Measurements from ENCODE around the gene ACTN1. TPM values are rescaled to one million over a fixed set of nuclear protein-coding genes. Genes with fewer than 3 reads are reported as not detected.
A peak's percentile ranks its signal among the peaks of the same experiment; 100 is the strongest.

Gene ACTN1
- total and polyA plus RNA-seq, 3 experiments from 2014 or later: 47.4 to 53.3 (median 52.7) TPM

GRCh38 chr14:68927956-68928675 lies 51.0 kb downstream of the ACTN1 start:
- Mint-ChIP-seq H3K4me3 (no peak overlapping the region), H3K27me3 (peaks cover 1 to 17% of the 10 kb centered on the region in 2 donors), H3K27ac (peak overlapping the region in 1 of 8 donors; percentile 37), H3K9me3 (peaks cover 5 to 18% (median 15%) of the 10 kb centered on the region in 5 donors), H3K36me3 (peaks cover 4 to 29% (median 7%) of the 10 kb centered on the region in 3 donors), H3K4me1 (peaks cover 0 to 8% (median 8%) of the 10 kb centered on the region in 3 donors)
- H3K4me1 ChIP-seq (ENCODE audit: insufficient read depth, low read length): peaks cover 41% of the 10 kb centered on the region
- no peaks in the 10 kb centered on the region for H3K27me3 ChIP-seq (ENCODE audit: insufficient read depth, low read length, poor library complexity, severe bottlenecking)
- no peaks in the 10 kb centered on the region for H3K36me3 ChIP-seq (ENCODE audit: insufficient read depth, low read length)
- ChIA-PET CTCF (interaction anchor here (1.1 to 1.3 kb wide), 2 partner anchors 11 to 31 kb away, joined by 3 read pairs; no protein-coding TSS in a partner anchor), POLR2A (no interaction called here)
- H3K4me3 ChIP-seq (ENCODE audit: low read length): peak overlapping the region; percentile 31
- peak in 1 of 5 donors; percentile 43 for DNase-seq
- H3K27ac ChIP-seq (ENCODE audit: low read depth, low read length): no peak overlapping the region
- H3K9me3 ChIP-seq (ENCODE audit: low read length): peaks cover 8% of the 10 kb centered on the region

- Mint-ChIP-seq H3K36me3 (peaks cover 4 to 29% (median 7%) of the 10 kb centered on the region in 3 donors), H3K27me3 (peaks cover 1 to 17% of the 10 kb centered on the region in 2 donors), H3K4me3 (no peak overlapping the region), H3K27ac (peak overlapping the region in 1 of 8 donors; percentile 47), H3K4me1 (peaks cover 0 to 8% (median 6%) of the 10 kb centered on the region in 3 donors), H3K9me3 (peaks cover 5 to 18% (median 15%) of the 10 kb centered on the region in 5 donors)
- H3K4me3 ChIP-seq (ENCODE audit: low read length): no peak overlapping the region
- H3K27ac ChIP-seq (ENCODE audit: low read depth, low read length): no peak overlapping the region
- ChIA-PET CTCF (interaction anchor here (1.1 to 1.3 kb wide), 2 partner anchors 30 to 83 kb away, joined by 3 read pairs; no protein-coding TSS in a partner anchor), POLR2A (no interaction called here)
- no peak for DNase-seq
- peaks cover 3% of the 10 kb centered on the region for H3K36me3 ChIP-seq (ENCODE audit: insufficient read depth, low read length)
- H3K27me3 ChIP-seq (ENCODE audit: insufficient read depth, low read length, poor library complexity, severe bottlenecking): no peaks in the 10 kb centered on the region
- peaks cover 8% of the 10 kb centered on the region for H3K9me3 ChIP-seq (ENCODE audit: low read length)
- peaks cover 48% of the 10 kb centered on the region for H3K4me1 ChIP-seq (ENCODE audit: insufficient read depth, low read length)
Measured at GRCh38 chr14:68927089-68927488, 52.0 kb downstream of the ACTN1 start.

DNA sequence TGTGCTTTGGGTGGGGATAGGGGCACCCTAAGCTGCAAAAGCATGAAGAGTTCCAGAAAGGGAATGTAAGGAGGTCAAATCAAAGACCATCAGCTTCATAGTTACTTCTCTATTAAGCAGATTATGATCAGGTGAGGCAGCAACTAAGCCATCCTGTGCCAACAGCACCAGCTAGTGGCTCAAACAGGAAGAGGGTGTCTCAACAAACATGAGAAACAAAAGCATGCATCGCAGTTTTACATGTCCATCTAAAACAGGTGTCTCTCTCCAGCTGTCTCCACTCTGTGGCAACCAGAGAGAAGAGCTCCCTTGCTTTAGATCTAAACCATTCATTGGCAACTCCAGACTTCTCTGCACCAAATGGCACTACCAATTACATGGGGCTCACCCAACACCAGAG lies 52.9 kb downstream of the ACTN1 start:
- no peak for DNase-seq
- Mint-ChIP-seq H3K4me1 (peaks cover 0 to 8% (median 6%) of the 10 kb centered on the region in 3 donors), H3K27ac (peak overlapping the region in 1 of 8 donors; percentile 4), H3K27me3 (peaks cover 1 to 17% of the 10 kb centered on the region in 2 donors), H3K36me3 (peaks cover 4 to 29% (median 7%) of the 10 kb centered on the region in 3 donors), H3K4me3 (no peak overlapping the region), H3K9me3 (peaks cover 5 to 18% (median 15%) of the 10 kb centered on the region in 5 donors)
- H3K9me3 ChIP-seq (ENCODE audit: low read length): peaks cover 8% of the 10 kb centered on the region
- no peaks in the 10 kb centered on the region for H3K27me3 ChIP-seq (ENCODE audit: insufficient read depth, low read length, poor library complexity, severe bottlenecking)
- H3K4me1 ChIP-seq (ENCODE audit: insufficient read depth, low read length): peaks cover 48% of the 10 kb centered on the region
- peaks cover 3% of the 10 kb centered on the region for H3K36me3 ChIP-seq (ENCODE audit: insufficient read depth, low read length)
- CTCF ChIA-PET: interaction anchor here (1.3 to 1.9 kb wide), 2 partner anchors 15 to 82 kb away, joined by 3 to 7 read pairs; no protein-coding TSS in a partner anchor
- no peak overlapping the region for H3K4me3 ChIP-seq (ENCODE audit: low read length)
- no peak overlapping the region for H3K27ac ChIP-seq (ENCODE audit: low read depth, low read length)
- POLR2A ChIA-PET: interaction anchor here (0.7 kb wide), 1 partner anchor 52 kb away, joined by 3 read pairs; no protein-coding TSS in a partner anchor

DNA sequence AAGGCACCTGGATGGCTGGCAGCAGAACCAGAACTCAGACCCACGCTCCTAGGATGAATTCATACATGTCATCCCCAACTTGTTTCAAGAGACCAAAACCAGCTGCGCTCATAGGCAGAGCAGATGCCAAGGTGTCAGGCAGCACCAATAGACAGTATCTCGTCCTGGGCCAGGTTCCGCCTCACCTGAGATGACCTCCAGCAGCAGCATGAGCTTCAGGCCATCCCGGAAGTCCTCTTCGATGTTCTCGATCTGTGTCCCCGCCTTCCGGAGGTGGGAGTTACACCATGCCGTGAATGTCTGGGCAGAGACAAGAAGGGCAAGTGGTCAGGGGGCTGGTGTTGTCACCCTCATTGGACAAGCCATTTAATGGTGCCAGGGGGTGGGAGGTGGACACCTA lies 53.7 kb downstream of the ACTN1 start:
- H3K4me1 Mint-ChIP-seq: peaks cover 0 to 8% (median 6%) of the 10 kb centered on the region in 3 donors
- DNase-seq: no peak
- H3K9me3 Mint-ChIP-seq: peaks cover 5 to 18% (median 15%) of the 10 kb centered on the region in 5 donors
- ChIA-PET POLR2A (interaction anchor here (0.7 kb wide), 1 partner anchor 997 kb away, joined by 8 read pairs; no protein-coding TSS in a partner anchor), CTCF (interaction anchor here (1.9 kb wide), 1 partner anchor 14 kb away, joined by 7 read pairs; no protein-coding TSS in a partner anchor)
- peaks cover 6 to 29% (median 7%) of the 10 kb centered on the region in 3 donors for H3K36me3 Mint-ChIP-seq
- H3K4me3 Mint-ChIP-seq: no peak overlapping the region
- no peak overlapping the region for H3K27ac ChIP-seq (ENCODE audit: low read depth, low read length)
- H3K27me3 ChIP-seq (ENCODE audit: insufficient read depth, low read length, poor library complexity, severe bottlenecking): no peaks in the 10 kb centered on the region
- H3K9me3 ChIP-seq (ENCODE audit: low read length): peaks cover 8% of the 10 kb centered on the region
- H3K4me1 ChIP-seq (ENCODE audit: insufficient read depth, low read length): peaks cover 48% of the 10 kb centered on the region
- H3K36me3 ChIP-seq (ENCODE audit: insufficient read depth, low read length): peaks cover 3% of the 10 kb centered on the region
- no peak overlapping the region for H3K4me3 ChIP-seq (ENCODE audit: low read length)
- H3K27ac Mint-ChIP-seq: no peak overlapping the region
- peaks cover 1 to 17% of the 10 kb centered on the region in 2 donors for H3K27me3 Mint-ChIP-seq

DNA sequence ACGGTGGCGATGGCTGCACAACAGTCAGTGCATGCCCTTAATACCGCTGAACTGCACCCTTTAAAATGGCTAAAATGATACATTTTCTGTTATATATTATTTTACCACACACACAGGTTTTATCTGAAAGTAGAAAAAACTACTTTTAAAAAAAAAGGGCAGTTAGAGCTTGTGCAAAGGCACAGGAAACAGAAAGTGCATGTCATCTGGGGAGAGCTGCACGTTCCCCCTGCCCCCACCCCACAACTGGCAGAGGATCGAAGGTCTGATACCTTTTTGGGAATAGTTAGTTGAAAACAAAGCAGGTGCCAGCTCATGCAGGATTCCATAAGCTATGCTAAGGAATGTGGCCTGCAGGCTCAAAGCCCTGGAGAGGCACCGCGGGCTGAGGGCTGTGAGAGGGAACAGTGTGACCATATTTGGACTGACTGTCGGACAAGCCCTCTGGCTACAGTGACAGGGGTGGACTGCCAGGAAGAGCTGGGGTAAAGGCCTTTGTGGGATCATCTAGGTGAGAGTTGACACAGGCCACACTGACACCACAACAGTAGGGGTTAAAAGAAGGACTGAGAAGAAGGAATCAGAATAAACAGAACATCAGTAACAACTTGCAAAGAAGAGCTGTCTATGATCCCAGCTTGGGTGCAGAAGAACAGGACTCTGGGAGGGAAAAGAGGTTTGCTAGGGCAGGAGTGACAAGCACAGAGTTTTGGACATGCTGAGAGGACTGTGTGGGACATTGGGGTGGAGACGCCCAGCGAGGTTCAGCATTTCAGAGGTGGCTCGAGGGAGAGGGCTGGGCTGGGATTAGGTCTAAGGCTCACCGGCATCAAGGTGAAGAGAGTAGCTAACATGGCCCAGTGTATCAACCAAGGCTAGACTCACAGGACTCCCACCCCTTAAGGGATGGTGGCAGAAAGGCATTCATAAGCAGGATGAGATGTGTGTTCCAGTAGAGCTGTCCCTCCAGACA lies 54.6 kb downstream of the ACTN1 start:
- Histone ChIP-seq H3K4me3 (ENCODE audit: low read length) (no peak overlapping the region), H3K36me3 (ENCODE audit: insufficient read depth, low read length) (peaks cover 10% of the 10 kb centered on the region), H3K27ac (ENCODE audit: low read depth, low read length) (no peak overlapping the region), H3K4me1 (ENCODE audit: insufficient read depth, low read length) (peaks cover 41% of the 10 kb centered on the region), H3K9me3 (ENCODE audit: low read length) (peaks cover 8% of the 10 kb centered on the region), H3K27me3 (ENCODE audit: insufficient read depth, low read length, poor library complexity, severe bottlenecking) (no peaks in the 10 kb centered on the region)
- peak in 1 of 5 donors; percentile 18 for DNase-seq
- Mint-ChIP-seq H3K27ac (no peak overlapping the region), H3K9me3 (peaks cover 5 to 18% (median 15%) of the 10 kb centered on the region in 5 donors), H3K27me3 (peaks cover 1 to 11% of the 10 kb centered on the region in 2 donors), H3K36me3 (peaks cover 6 to 29% (median 7%) of the 10 kb centered on the region in 3 donors), H3K4me1 (peaks cover 0 to 8% (median 6%) of the 10 kb centered on the region in 3 donors), H3K4me3 (no peak overlapping the region)
- ChIA-PET POLR2A (no interaction called here), CTCF (interaction anchor here (1.9 kb wide), 1 partner anchor 13 kb away, joined by 7 read pairs; no protein-coding TSS in a partner anchor)

DNA sequence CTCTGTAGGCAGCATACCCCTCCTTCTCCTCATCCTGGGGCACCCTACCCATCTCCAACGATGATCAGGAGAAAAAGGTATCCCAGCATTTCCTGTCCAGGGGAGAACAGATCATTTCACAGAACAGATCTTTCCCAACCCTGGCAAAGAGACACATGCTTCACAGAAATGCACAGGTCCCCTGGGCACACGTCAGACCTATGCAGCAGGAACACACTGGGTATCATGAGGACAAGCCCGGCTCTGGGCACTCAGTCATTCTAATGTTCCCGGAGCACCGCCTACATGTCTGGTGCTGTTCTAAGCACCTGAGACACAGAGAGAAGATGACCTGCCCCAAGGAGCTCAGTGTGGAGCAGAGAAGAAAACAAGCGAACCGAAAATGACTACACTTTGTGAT lies 56.2 kb downstream of the ACTN1 start:
- Histone ChIP-seq H3K27me3 (ENCODE audit: insufficient read depth, low read length, poor library complexity, severe bottlenecking) (no peaks in the 10 kb centered on the region), H3K4me1 (ENCODE audit: insufficient read depth, low read length) (peaks cover 35% of the 10 kb centered on the region), H3K9me3 (ENCODE audit: low read length) (peaks cover 8% of the 10 kb centered on the region), H3K4me3 (ENCODE audit: low read length) (no peak overlapping the region), H3K36me3 (ENCODE audit: insufficient read depth, low read length) (peaks cover 12% of the 10 kb centered on the region), H3K27ac (ENCODE audit: low read depth, low read length) (no peak overlapping the region)
- H3K4me1 Mint-ChIP-seq: peaks cover 0 to 4% (median 0%) of the 10 kb centered on the region in 3 donors
- CTCF ChIA-PET: no interaction called here
- peaks cover 5 to 18% (median 15%) of the 10 kb centered on the region in 5 donors for H3K9me3 Mint-ChIP-seq
- H3K4me3 Mint-ChIP-seq: no peak overlapping the region
- no peak for DNase-seq
- H3K27me3 Mint-ChIP-seq: peaks cover 1 to 6% of the 10 kb centered on the region in 2 donors
- H3K27ac Mint-ChIP-seq: no peak overlapping the region
- POLR2A ChIA-PET: no interaction called here
- H3K36me3 Mint-ChIP-seq: peaks cover 6 to 33% (median 7%) of the 10 kb centered on the region in 3 donors

GRCh38 chr14:68922201-68922621 lies 56.9 kb downstream of the ACTN1 start:
- peaks cover 1 to 6% of the 10 kb centered on the region in 2 donors for H3K27me3 Mint-ChIP-seq
- no peak overlapping the region for H3K4me3 Mint-ChIP-seq
- Histone ChIP-seq H3K4me1 (ENCODE audit: insufficient read depth, low read length) (peaks cover 32% of the 10 kb centered on the region), H3K9me3 (ENCODE audit: low read length) (peaks cover 8% of the 10 kb centered on the region), H3K27ac (ENCODE audit: low read depth, low read length) (no peak overlapping the region), H3K27me3 (ENCODE audit: insufficient read depth, low read length, poor library complexity, severe bottlenecking) (no peaks in the 10 kb centered on the region), H3K4me3 (ENCODE audit: low read length) (no peak overlapping the region), H3K36me3 (ENCODE audit: insufficient read depth, low read length) (peaks cover 12% of the 10 kb centered on the region)
- POLR2A ChIA-PET: no interaction called here
- DNase-seq: no peak
- H3K27ac Mint-ChIP-seq: no peak overlapping the region
- peaks cover 0 to 4% (median 0%) of the 10 kb centered on the region in 3 donors for H3K4me1 Mint-ChIP-seq
- H3K9me3 Mint-ChIP-seq: peaks cover 5 to 17% (median 15%) of the 10 kb centered on the region in 5 donors
- CTCF ChIA-PET: interaction anchor here (0.9 kb wide), 1 partner anchor 11 kb away, joined by 3 read pairs; no protein-coding TSS in a partner anchor
- peaks cover 6 to 33% (median 7%) of the 10 kb centered on the region in 3 donors for H3K36me3 Mint-ChIP-seq

All from CD8-positive, alpha-beta memory T cell (primary cell).